HG03025 (cell line): ENCODE results near the gene ZNF236.

ENCODE experiments used
- ATAC-seq: cut with Tn5 transposase; IDR thresholded peaks from one replicate; pipeline ENCODE4 v1.9.1; 2021; ENCODE audit warnings: mild to moderate bottlenecking, moderate library complexity; ENCODE audit not compliant: unreplicated experiment, low FRiP score

The ZNF236 gene

GRCh38 chr18:76819411-76820136, 2.8 kb upstream of the ZNF236 start:
- no peak for ATAC-seq

- peak; percentile 17 for ATAC-seq
Measured at GRCh38 chr18:76821356-76821874, 942 bp upstream of the ZNF236 start.

GRCh38 chr18:76821875-76822505, 367 bp upstream of the ZNF236 start:
- ATAC-seq = peak; percentile 32

GRCh38 chr18:76823161-76823538, 793 bp downstream of the ZNF236 start:
- no peak for ATAC-seq

- ATAC-seq = no peak
Measured at GRCh38 chr18:76823587-76824011, 1.2 kb downstream of the ZNF236 start.

GRCh38 chr18:76824145-76824676, 1.9 kb downstream of the ZNF236 start:
- no peak for ATAC-seq

- no peak for ATAC-seq
Measured at GRCh38 chr18:76824754-76825153, 2.4 kb downstream of the ZNF236 start.

GRCh38 chr18:76827205-76828200, 5.1 kb downstream of the ZNF236 start:
- ATAC-seq = no peak

GRCh38 chr18:76834379-76834778, 12.0 kb downstream of the ZNF236 start:
- ATAC-seq = no peak

GRCh38 chr18:76835380-76835779, 13.0 kb downstream of the ZNF236 start:
- no peak for ATAC-seq

GRCh38 chr18:76837071-76837470, 14.7 kb downstream of the ZNF236 start:
- ATAC-seq = no peak

- ATAC-seq = no peak
Measured at GRCh38 chr18:76838182-76838581, 15.8 kb downstream of the ZNF236 start.

GRCh38 chr18:76839086-76839794, 16.9 kb downstream of the ZNF236 start:
- no peak for ATAC-seq

GRCh38 chr18:76842837-76843530, 20.6 kb downstream of the ZNF236 start:
- no peak for ATAC-seq

GRCh38 chr18:76844144-76844543, 21.8 kb downstream of the ZNF236 start:
- no peak for ATAC-seq

GRCh38 chr18:76844742-76845477, 22.6 kb downstream of the ZNF236 start:
- ATAC-seq = no peak

GRCh38 chr18:76846217-76846616, 23.9 kb downstream of the ZNF236 start:
- no peak for ATAC-seq

GRCh38 chr18:76847916-76848315, 25.6 kb downstream of the ZNF236 start:
- no peak for ATAC-seq

- ATAC-seq = no peak
Measured at GRCh38 chr18:76850112-76850511, 27.8 kb downstream of the ZNF236 start.
